ENCODE measurements around the gene PIN4.

DNA sequence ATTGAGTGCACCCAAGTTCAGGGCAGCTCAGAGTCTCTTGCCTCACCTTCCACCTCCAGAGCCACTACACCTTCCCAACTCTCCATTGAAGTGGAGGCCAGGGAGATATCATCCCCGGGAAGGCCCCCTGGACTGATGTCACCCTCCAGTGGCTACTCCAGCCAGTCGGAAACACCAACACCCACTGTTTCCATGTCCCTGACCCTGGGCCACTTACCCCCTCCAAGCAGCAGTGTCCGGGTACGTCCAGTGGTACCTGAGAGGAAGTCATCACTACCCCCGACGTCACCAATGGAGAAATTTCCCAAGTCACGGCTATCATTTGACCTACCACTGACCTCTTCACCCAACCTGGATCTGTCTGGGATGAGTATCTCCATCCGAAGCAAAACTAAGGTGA, 42.0 kb upstream of the PIN4 start:
- no peak for TF ChIP-seq RAD21 (conservative IDR thresholded peaks at IDR 0.05 in 1 of 2, IDR thresholded peaks at IDR 0.05 in 1 of 2)
- TF ChIP-seq EP300 (IDR thresholded peaks at IDR 0.05): no peak
- TF ChIP-seq SMC3 (IDR thresholded peaks at IDR 0.05): no peak
- TF ChIP-seq CHD2 (IDR thresholded peaks at IDR 0.05; ENCODE audit: low read length, partially characterized antibody): no peak
- TF ChIP-seq, protein P1, sequence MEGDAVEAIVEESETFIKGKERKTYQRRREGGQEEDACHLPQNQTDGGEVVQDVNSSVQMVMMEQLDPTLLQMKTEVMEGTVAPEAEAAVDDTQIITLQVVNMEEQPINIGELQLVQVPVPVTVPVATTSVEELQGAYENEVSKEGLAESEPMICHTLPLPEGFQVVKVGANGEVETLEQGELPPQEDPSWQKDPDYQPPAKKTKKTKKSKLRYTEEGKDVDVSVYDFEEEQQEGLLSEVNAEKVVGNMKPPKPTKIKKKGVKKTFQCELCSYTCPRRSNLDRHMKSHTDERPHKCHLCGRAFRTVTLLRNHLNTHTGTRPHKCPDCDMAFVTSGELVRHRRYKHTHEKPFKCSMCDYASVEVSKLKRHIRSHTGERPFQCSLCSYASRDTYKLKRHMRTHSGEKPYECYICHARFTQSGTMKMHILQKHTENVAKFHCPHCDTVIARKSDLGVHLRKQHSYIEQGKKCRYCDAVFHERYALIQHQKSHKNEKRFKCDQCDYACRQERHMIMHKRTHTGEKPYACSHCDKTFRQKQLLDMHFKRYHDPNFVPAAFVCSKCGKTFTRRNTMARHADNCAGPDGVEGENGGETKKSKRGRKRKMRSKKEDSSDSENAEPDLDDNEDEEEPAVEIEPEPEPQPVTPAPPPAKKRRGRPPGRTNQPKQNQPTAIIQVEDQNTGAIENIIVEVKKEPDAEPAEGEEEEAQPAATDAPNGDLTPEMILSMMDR (IDR thresholded peaks at IDR 0.05): no peak
- TF ChIP-seq POLR2A (IDR thresholded peaks at IDR 0.05; ENCODE audit: low read length): no peak
- no peak for TF ChIP-seq RARB (CRISPR knock-in tag; IDR thresholded peaks at IDR 0.05)
- TF ChIP-seq, protein P2, sequence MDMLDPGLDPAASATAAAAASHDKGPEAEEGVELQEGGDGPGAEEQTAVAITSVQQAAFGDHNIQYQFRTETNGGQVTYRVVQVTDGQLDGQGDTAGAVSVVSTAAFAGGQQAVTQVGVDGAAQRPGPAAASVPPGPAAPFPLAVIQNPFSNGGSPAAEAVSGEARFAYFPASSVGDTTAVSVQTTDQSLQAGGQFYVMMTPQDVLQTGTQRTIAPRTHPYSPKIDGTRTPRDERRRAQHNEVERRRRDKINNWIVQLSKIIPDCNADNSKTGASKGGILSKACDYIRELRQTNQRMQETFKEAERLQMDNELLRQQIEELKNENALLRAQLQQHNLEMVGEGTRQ (IDR thresholded peaks at IDR 0.05): no peak
- TF ChIP-seq, protein P3, sequence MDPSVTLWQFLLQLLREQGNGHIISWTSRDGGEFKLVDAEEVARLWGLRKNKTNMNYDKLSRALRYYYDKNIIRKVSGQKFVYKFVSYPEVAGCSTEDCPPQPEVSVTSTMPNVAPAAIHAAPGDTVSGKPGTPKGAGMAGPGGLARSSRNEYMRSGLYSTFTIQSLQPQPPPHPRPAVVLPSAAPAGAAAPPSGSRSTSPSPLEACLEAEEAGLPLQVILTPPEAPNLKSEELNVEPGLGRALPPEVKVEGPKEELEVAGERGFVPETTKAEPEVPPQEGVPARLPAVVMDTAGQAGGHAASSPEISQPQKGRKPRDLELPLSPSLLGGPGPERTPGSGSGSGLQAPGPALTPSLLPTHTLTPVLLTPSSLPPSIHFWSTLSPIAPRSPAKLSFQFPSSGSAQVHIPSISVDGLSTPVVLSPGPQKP (IDR thresholded peaks at IDR 0.05; ENCODE audit: low read depth, low read length): no peak
- TF ChIP-seq, protein P4, sequence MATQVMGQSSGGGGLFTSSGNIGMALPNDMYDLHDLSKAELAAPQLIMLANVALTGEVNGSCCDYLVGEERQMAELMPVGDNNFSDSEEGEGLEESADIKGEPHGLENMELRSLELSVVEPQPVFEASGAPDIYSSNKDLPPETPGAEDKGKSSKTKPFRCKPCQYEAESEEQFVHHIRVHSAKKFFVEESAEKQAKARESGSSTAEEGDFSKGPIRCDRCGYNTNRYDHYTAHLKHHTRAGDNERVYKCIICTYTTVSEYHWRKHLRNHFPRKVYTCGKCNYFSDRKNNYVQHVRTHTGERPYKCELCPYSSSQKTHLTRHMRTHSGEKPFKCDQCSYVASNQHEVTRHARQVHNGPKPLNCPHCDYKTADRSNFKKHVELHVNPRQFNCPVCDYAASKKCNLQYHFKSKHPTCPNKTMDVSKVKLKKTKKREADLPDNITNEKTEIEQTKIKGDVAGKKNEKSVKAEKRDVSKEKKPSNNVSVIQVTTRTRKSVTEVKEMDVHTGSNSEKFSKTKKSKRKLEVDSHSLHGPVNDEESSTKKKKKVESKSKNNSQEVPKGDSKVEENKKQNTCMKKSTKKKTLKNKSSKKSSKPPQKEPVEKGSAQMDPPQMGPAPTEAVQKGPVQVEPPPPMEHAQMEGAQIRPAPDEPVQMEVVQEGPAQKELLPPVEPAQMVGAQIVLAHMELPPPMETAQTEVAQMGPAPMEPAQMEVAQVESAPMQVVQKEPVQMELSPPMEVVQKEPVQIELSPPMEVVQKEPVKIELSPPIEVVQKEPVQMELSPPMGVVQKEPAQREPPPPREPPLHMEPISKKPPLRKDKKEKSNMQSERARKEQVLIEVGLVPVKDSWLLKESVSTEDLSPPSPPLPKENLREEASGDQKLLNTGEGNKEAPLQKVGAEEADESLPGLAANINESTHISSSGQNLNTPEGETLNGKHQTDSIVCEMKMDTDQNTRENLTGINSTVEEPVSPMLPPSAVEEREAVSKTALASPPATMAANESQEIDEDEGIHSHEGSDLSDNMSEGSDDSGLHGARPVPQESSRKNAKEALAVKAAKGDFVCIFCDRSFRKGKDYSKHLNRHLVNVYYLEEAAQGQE (IDR thresholded peaks at IDR 0.05): no peak
